Parathyroid adenoma (tissue), 2 donors: ENCODE results near the gene IFT27.

Experiments
- H2AFZ ChIP-seq: fragments of 300-600 bp; sonication (generic); one replicate; pipeline ENCODE4 v1.7.0; 2017; ENCODE audit warnings: antibody characterized with exemption, mild to moderate bottlenecking
- H3K27ac ChIP-seq: fragments of 300-600 bp; sonication (generic); one replicate; pipeline ENCODE4 v1.7.0; 2017
- H3K27me3 ChIP-seq: fragments of 300-600 bp; sonication (generic); one replicate; pipeline ENCODE4 v1.7.0; 2017; ENCODE audit warnings: low read length; ENCODE audit not compliant: control insufficient read depth, insufficient read depth
- H3K36me3 ChIP-seq: fragments of 300-600 bp; sonication (generic); one replicate; pipeline ENCODE4 v1.7.0; 2017; ENCODE audit warnings: low read length; ENCODE audit not compliant: control insufficient read depth, insufficient read depth
- H3K4me1 ChIP-seq: fragments of 300-600 bp; sonication (generic); one replicate; pipeline ENCODE4 v1.7.0; 2017; ENCODE audit warnings: control low read depth
- H3K4me2 ChIP-seq: fragments of 300-600 bp; sonication (generic); one replicate; pipeline ENCODE4 v1.7.0; 2017; ENCODE audit warnings: low read length
- H3K4me3 ChIP-seq: fragments of 300-600 bp; sonication (generic); one replicate; pipeline ENCODE4 v1.7.0; 2017; ENCODE audit warnings: low read depth, low read length
- H3K79me2 ChIP-seq: fragments of 300-600 bp; sonication (generic); one replicate; pipeline ENCODE4 v1.7.0; 2017; ENCODE audit warnings: control low read depth
- H3K9ac ChIP-seq: fragments of 300-600 bp; sonication (generic); one replicate; pipeline ENCODE4 v1.7.0; 2017; ENCODE audit warnings: mild to moderate bottlenecking
- H3K9me3 ChIP-seq: fragments of 300-600 bp; sonication (generic); one replicate; pipeline ENCODE4 v1.7.0; 2017; ENCODE audit warnings: low read length; ENCODE audit not compliant: control insufficient read depth
- CTCF ChIP-seq: fragments of 300-600 bp; sonication (generic); IDR thresholded peaks from one replicate; pipeline ENCODE4 v1.7.0; 2017; ENCODE audit warnings: antibody characterized with exemption, mild to moderate bottlenecking
- donor health status: primary hyperparathyroidism.

Gene IFT27

DNA sequence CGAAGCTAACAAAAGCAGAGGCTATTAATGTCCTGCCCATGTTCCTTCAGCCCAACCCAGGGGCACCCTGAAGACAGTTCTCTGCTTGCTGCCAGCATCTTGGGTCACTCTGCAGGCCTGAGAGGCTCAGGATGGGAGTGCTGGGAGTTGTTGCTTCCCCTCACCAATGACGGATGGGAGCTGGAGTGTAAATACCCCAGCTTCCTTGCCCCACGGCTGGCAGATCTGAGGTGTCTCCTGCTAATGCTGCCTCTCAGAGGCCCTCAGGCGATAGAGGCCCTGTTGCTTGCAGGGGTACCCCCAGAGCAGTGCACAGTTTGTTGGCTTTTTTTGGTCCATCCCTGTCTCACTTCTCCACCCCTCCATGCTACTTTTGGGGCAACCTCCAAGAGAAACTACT, 32.9 kb downstream of the IFT27 start:
- no peaks in the 10 kb centered on the region for H3K9me3 ChIP-seq
- no peaks in the 10 kb centered on the region for H3K36me3 ChIP-seq
- no peak overlapping the region for H2AFZ ChIP-seq
- H3K79me2 ChIP-seq, result no peaks in the 10 kb centered on the region
- H3K4me2 ChIP-seq, result no peak overlapping the region
- no peak for TF ChIP-seq CTCF
- no peak overlapping the region for H3K4me3 ChIP-seq
- no peaks in the 10 kb centered on the region for H3K27me3 ChIP-seq
- H3K4me1 ChIP-seq, result no peaks in the 10 kb centered on the region
- H3K27ac ChIP-seq, result no peak overlapping the region
- H3K9ac ChIP-seq, result no peak overlapping the region

DNA sequence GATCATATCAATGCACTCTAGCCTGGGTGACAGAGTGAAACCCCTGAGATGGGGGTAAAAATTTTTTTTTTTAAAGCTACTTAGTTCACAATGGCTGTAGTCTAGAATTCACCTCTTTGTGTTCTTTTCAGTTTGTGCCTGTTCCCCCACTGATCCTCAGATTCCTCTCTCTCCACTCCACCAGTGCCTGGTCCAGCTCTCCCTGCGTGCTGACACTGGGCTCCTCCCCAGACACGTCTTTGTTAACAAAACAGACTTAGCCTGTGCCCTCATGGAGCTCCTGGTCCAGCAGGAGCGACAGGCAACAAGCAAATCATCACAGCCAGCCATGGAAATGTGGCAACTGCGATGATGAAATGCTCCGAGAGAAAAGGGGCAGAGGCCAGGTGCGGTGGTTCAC, 34.0 kb downstream of the IFT27 start:
- H3K27me3 ChIP-seq, result no peaks in the 10 kb centered on the region
- H3K9ac ChIP-seq, result no peak overlapping the region
- no peaks in the 10 kb centered on the region for H3K4me1 ChIP-seq
- H3K27ac ChIP-seq, result no peak overlapping the region
- no peaks in the 10 kb centered on the region for H3K36me3 ChIP-seq
- no peaks in the 10 kb centered on the region for H3K9me3 ChIP-seq
- H3K4me2 ChIP-seq, result no peak overlapping the region
- no peak overlapping the region for H2AFZ ChIP-seq
- H3K4me3 ChIP-seq, result no peak overlapping the region
- H3K79me2 ChIP-seq, result no peaks in the 10 kb centered on the region
- TF ChIP-seq CTCF, result no peak

- H3K27me3 ChIP-seq, result no peaks in the 10 kb centered on the region
- H3K4me1 ChIP-seq, result no peaks in the 10 kb centered on the region
- H3K27ac ChIP-seq, result no peak overlapping the region
- TF ChIP-seq CTCF, result no peak
- no peak overlapping the region for H3K4me2 ChIP-seq
- no peak overlapping the region for H2AFZ ChIP-seq
- H3K9ac ChIP-seq, result no peak overlapping the region
- H3K9me3 ChIP-seq, result no peaks in the 10 kb centered on the region
- no peaks in the 10 kb centered on the region for H3K36me3 ChIP-seq
- no peaks in the 10 kb centered on the region for H3K79me2 ChIP-seq
- no peak overlapping the region for H3K4me3 ChIP-seq
Observed at GRCh38 chr22:36741204-36741793, 34.6 kb downstream of the IFT27 start.

- H2AFZ ChIP-seq, result no peak overlapping the region
- H3K36me3 ChIP-seq, result no peaks in the 10 kb centered on the region
- no peaks in the 10 kb centered on the region for H3K27me3 ChIP-seq
- H3K4me1 ChIP-seq, result no peaks in the 10 kb centered on the region
- H3K27ac ChIP-seq, result no peak overlapping the region
- no peaks in the 10 kb centered on the region for H3K79me2 ChIP-seq
- H3K4me3 ChIP-seq, result no peak overlapping the region
- TF ChIP-seq CTCF, result no peak
- H3K4me2 ChIP-seq, result no peak overlapping the region
- no peaks in the 10 kb centered on the region for H3K9me3 ChIP-seq
- H3K9ac ChIP-seq, result no peak overlapping the region
Observed at GRCh38 chr22:36740716-36741115, 35.2 kb downstream of the IFT27 start.

DNA sequence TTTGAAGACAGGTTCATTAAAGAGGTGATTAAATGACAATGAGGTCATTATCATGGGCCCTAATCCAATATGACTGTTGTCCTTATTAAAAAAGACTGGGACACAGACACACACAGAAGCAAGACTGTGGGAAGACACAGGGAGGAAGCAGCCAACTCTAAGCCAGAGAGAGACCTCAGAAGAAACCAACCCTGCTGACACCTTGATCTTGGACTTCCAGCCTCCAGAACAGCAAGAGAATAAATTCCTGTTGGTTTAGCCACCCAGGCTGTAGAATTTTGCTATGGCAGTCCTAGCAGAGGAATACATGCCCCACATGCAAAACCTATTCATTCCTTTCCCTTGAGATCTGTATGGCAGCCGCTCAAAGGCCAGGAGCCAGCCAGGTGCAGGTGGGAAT, 36.7 kb downstream of the IFT27 start:
- H3K27ac ChIP-seq, result no peak overlapping the region
- H2AFZ ChIP-seq, result no peak overlapping the region
- H3K9me3 ChIP-seq, result no peaks in the 10 kb centered on the region
- no peaks in the 10 kb centered on the region for H3K36me3 ChIP-seq
- no peak overlapping the region for H3K4me3 ChIP-seq
- no peak overlapping the region for H3K4me2 ChIP-seq
- H3K9ac ChIP-seq, result no peak overlapping the region
- no peaks in the 10 kb centered on the region for H3K27me3 ChIP-seq
- TF ChIP-seq CTCF, result no peak
- H3K4me1 ChIP-seq, result no peaks in the 10 kb centered on the region
- no peaks in the 10 kb centered on the region for H3K79me2 ChIP-seq
